DOHH2 (cell line): ENCODE data around the gene TRPM8.

ENCODE experiments used
- H3F3A ChIP-seq: fragments of 200-600 bp; sonication (generic), shearing (Covaris generic); 2 replicates; pipeline ENCODE4 v1.6.0; 2016; ENCODE audit warnings: antibody characterized with exemption, mild to moderate bottlenecking; ENCODE audit not compliant: control insufficient read depth, insufficient read depth
- H3K27ac ChIP-seq: fragments of 200-600 bp; sonication (generic); 2 replicates; pipeline ENCODE4 v1.5.1; 2014; ENCODE audit warnings: low read depth, mild to moderate bottlenecking, low read length, moderate library complexity
- H3K27me3 ChIP-seq: fragments of 200-600 bp; sonication (generic); 2 replicates; pipeline ENCODE4 v1.6.1; 2014; ENCODE audit warnings: mild to moderate bottlenecking, low read length, mixed read lengths; ENCODE audit not compliant: control insufficient read depth
- H3K36me3 ChIP-seq: fragments of 200-600 bp; sonication (generic); 2 replicates; pipeline ENCODE4 v1.6.1; 2014; ENCODE audit warnings: mild to moderate bottlenecking, low read length, moderate library complexity, mixed read lengths; ENCODE audit not compliant: control insufficient read depth
- H3K4me1 ChIP-seq: fragments of 200-600 bp; sonication (generic); 2 replicates; pipeline ENCODE4 v1.6.1; 2014; ENCODE audit warnings: mild to moderate bottlenecking, low read length, mixed read lengths; ENCODE audit not compliant: control insufficient read depth
- H3K4me2 ChIP-seq: fragments of 200-600 bp; sonication (generic); 2 replicates; pipeline ENCODE4 v1.6.0; 2014; ENCODE audit warnings: mild to moderate bottlenecking, low read length, moderate library complexity
- H3K4me3 ChIP-seq: fragments of 200-600 bp; sonication (generic); 2 replicates; pipeline ENCODE4 v1.5.1; 2014; ENCODE audit warnings: mild to moderate bottlenecking, low read length, mixed read lengths
- H3K79me2 ChIP-seq: fragments of 200-600 bp; sonication (generic); 2 replicates; pipeline ENCODE4 v1.6.1; 2014; ENCODE audit warnings: mild to moderate bottlenecking, low read length, mixed read lengths; ENCODE audit not compliant: control insufficient read depth
- H3K9me2 ChIP-seq: fragments of 200-600 bp; sonication (generic); replicated peaks from 2 replicates; pipeline ENCODE4 v1.6.1; 2014; ENCODE audit warnings: mild to moderate bottlenecking, low read length, mixed read lengths; ENCODE audit not compliant: control insufficient read depth
- H3K9me3 ChIP-seq: fragments of 200-600 bp; sonication (generic); 2 replicates; pipeline ENCODE4 v1.6.1; 2014; ENCODE audit warnings: antibody characterized with exemption, low read length, mixed read lengths; ENCODE audit not compliant: control insufficient read depth, insufficient read depth
- H4K20me1 ChIP-seq: fragments of 200-600 bp; sonication (generic); 2 replicates; pipeline ENCODE4 v1.6.0; 2014; ENCODE audit warnings: low read depth, mild to moderate bottlenecking, antibody characterized with exemption, low read length, moderate library complexity; ENCODE audit not compliant: control insufficient read depth, insufficient read depth
- EZH2phosphoT487 ChIP-seq: fragments of 200-600 bp; sonication (generic); IDR thresholded peaks from 2 replicates; pipeline ENCODE4 v1.6.1; 2017; ENCODE audit warnings: borderline replicate concordance, mild to moderate bottlenecking, antibody characterized with exemption, low read length, moderate library complexity, mixed read lengths
- TF ChIP-seq, protein P1 (sequence below): fragments of 200-600 bp; sonication (generic); IDR thresholded peaks from one replicate; pipeline ENCODE4 v1.5.1; 2014; ENCODE audit warnings: antibody characterized with exemption, mild to moderate bottlenecking, low read depth, low read length; ENCODE audit not compliant: poor library complexity, severe bottlenecking

TRPM8 gene

DNA sequence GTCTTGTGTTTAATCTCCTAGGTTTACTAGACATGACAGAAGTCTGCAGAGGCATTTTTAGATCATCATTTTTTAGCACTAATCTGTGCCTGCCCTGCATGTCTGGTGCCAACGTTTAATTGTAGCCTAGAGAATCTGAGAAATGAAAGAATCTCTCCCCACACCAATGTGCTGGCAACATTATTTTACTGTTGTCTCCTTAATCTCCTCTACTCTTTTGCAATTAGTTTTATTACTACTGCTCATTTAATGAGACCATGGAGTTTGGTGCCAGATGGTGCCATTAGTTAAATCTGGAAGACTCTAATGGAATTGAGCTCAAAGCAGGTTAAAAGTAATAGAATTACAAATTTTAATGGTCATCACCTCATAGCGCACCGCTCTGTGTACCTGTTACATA lies 129.3 kb downstream of the TRPM8 start:
- H3K4me1 ChIP-seq, result no peaks in the 10 kb centered on the region
- no peaks in the 10 kb centered on the region for H3F3A ChIP-seq
- H3K4me3 ChIP-seq, result no peak overlapping the region
- H3K27ac ChIP-seq, result no peak overlapping the region
- no peaks in the 10 kb centered on the region for H3K9me3 ChIP-seq
- no peaks in the 10 kb centered on the region for H3K79me2 ChIP-seq
- H3K4me2 ChIP-seq, result no peak overlapping the region
- no peaks in the 10 kb centered on the region for H3K27me3 ChIP-seq
- TF ChIP-seq EZH2phosphoT487, result no peak
- TF ChIP-seq, protein P1, sequence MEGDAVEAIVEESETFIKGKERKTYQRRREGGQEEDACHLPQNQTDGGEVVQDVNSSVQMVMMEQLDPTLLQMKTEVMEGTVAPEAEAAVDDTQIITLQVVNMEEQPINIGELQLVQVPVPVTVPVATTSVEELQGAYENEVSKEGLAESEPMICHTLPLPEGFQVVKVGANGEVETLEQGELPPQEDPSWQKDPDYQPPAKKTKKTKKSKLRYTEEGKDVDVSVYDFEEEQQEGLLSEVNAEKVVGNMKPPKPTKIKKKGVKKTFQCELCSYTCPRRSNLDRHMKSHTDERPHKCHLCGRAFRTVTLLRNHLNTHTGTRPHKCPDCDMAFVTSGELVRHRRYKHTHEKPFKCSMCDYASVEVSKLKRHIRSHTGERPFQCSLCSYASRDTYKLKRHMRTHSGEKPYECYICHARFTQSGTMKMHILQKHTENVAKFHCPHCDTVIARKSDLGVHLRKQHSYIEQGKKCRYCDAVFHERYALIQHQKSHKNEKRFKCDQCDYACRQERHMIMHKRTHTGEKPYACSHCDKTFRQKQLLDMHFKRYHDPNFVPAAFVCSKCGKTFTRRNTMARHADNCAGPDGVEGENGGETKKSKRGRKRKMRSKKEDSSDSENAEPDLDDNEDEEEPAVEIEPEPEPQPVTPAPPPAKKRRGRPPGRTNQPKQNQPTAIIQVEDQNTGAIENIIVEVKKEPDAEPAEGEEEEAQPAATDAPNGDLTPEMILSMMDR, result no peak
- H4K20me1 ChIP-seq, result no peaks in the 10 kb centered on the region
- H3K36me3 ChIP-seq, result no peaks in the 10 kb centered on the region
- no peaks in the 10 kb centered on the region for H3K9me2 ChIP-seq

DNA sequence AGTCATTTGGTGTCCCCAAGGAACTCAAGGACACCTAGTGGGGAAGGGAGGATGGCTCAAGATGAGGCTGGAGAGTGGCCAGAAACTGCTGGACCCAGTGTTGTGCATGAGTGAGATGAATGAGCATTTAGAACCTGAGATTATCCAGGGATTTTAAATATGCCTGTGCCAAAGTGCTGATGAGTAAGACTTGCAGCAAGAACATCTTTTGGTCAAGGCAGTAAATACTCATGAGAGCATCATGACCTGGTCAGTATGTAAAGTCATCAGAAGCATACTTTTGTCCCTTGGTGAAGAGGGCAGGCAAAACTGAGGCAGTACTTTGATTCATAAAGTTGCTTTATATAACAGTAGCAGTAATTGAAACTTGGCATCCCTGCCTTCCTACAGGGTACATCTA lies 130.2 kb downstream of the TRPM8 start:
- Histone ChIP-seq H4K20me1 (no peaks in the 10 kb centered on the region), H3K9me2 (no peaks in the 10 kb centered on the region), H3K4me2 (no peak overlapping the region), H3F3A (no peaks in the 10 kb centered on the region), H3K4me1 (no peaks in the 10 kb centered on the region), H3K27me3 (no peaks in the 10 kb centered on the region), H3K9me3 (no peaks in the 10 kb centered on the region), H3K36me3 (no peaks in the 10 kb centered on the region), H3K4me3 (no peak overlapping the region), H3K27ac (no peak overlapping the region), H3K79me2 (no peaks in the 10 kb centered on the region)
- TF ChIP-seq, protein P1, result no peak
- no peak for TF ChIP-seq EZH2phosphoT487

DNA sequence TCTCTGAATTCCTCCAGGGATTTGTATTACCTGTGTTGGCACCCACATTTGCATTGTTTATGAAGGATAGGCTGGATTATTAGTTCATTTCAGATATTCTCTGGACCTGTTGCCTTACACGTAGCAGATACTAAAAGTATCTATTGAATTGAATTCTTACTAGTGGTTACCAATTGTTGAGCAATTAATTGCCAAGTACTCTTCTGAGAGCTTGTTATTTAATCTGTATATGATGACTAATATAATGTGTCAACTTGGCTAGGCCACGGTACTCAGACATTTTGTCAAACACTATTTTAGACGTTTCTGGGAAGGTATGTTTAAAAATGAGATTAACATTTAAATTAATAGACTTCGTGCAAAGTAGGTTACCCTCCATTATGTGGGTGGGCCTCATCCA lies 130.9 kb downstream of the TRPM8 start:
- H3K27ac ChIP-seq, result no peak overlapping the region
- no peaks in the 10 kb centered on the region for H3K9me2 ChIP-seq
- H3K79me2 ChIP-seq, result no peaks in the 10 kb centered on the region
- TF ChIP-seq EZH2phosphoT487, result no peak
- TF ChIP-seq, protein P1, result no peak
- H4K20me1 ChIP-seq, result no peaks in the 10 kb centered on the region
- no peaks in the 10 kb centered on the region for H3F3A ChIP-seq
- no peaks in the 10 kb centered on the region for H3K4me1 ChIP-seq
- H3K9me3 ChIP-seq, result no peaks in the 10 kb centered on the region
- no peaks in the 10 kb centered on the region for H3K36me3 ChIP-seq
- H3K27me3 ChIP-seq, result no peaks in the 10 kb centered on the region
- H3K4me2 ChIP-seq, result no peak overlapping the region
- H3K4me3 ChIP-seq, result no peak overlapping the region
